Esophagus muscularis mucosa (tissue), 4 donors: ENCODE measurements around the gene HACD2.

Source experiments
- CTCF ChIP-seq, 3 experiments: fragments of 200-600 bp in 2 of 3; fragments of 450-650 bp in 1 of 3; sonication (generic) in 2 of 3; IDR thresholded peaks; one replicate each; pipeline ENCODE4 v1.5.1; 2017 to 2019; ENCODE audit warnings: antibody characterized with exemption in 3 of 3, mild to moderate bottlenecking in 2 of 3, moderate library complexity in 1 of 3
- EP300 ChIP-seq: sonication (generic); formaldehyde crosslinking; IDR thresholded peaks from one replicate; pipeline ENCODE4 v1.6.1; 2017; ENCODE audit warnings: antibody characterized with exemption
- POLR2A ChIP-seq: fragments of 450-650 bp; IDR thresholded peaks from one replicate; pipeline ENCODE4 v1.6.1; 2017; ENCODE audit warnings: antibody characterized with exemption, moderate library complexity, mild to moderate bottlenecking, low read depth

GRCh38 chr3:123597561-123597960 is 12.7 kb upstream of the HACD2 start:
- TF ChIP-seq POLR2A (no peak), EP300 (no peak), CTCF (IDR thresholded peaks at IDR 0.05) (no peak)
